Cardiac muscle cell (in vitro differentiated cells and primary cell): ENCODE measurements around the gene ACOXL. TPM values are rescaled to one million over a fixed set of nuclear protein-coding genes. Genes with fewer than 3 reads are reported as not detected.
"Not testable (repeated sequence)": the region's sequence is repeated elsewhere in the genome, so short reads cannot be mapped to it uniquely, and the experiment has no call there.

Source experiments
- DNase-seq, 2 donors: peaks; one replicate each; pipeline versions ENCODE4 v3.0.0 to v3.0.0-alpha.2; 2010 to 2017; ENCODE audit warnings: low read depth in 1 of 2, low spot score in 1 of 2
- H3K27ac ChIP-seq: fragments of 200-600 bp; sonication (generic); 2 replicates; pipeline ENCODE4 v1.5.1; 2016
- H3K27me3 ChIP-seq: fragments of 200-600 bp; sonication (generic); 2 replicates; pipeline ENCODE4 v1.6.0; 2016; ENCODE audit warnings: control low read depth
- H3K36me3 ChIP-seq: fragments of 200-600 bp; sonication (generic); 2 replicates; pipeline ENCODE4 v1.5.1; 2016; ENCODE audit warnings: control low read depth
- H3K4me1 ChIP-seq: fragments of 200-600 bp; sonication (generic); 2 replicates; pipeline ENCODE4 v1.8.1; 2017; ENCODE audit warnings: low read depth, mild to moderate bottlenecking, mixed run types
- H3K4me3 ChIP-seq: fragments of 200-600 bp; sonication (generic); 2 replicates; pipeline ENCODE4 v1.5.1; 2016; ENCODE audit warnings: mild to moderate bottlenecking
- H3K9me3 ChIP-seq: fragments of 200-600 bp; sonication (generic); 2 replicates; pipeline ENCODE4 v1.5.1; 2017; ENCODE audit warnings: low read depth, mild to moderate bottlenecking, control low read depth
- polyA plus RNA-seq: library from polyadenylated mRNA; unstranded; fragments of >200 nt; fragmentation: Nextera tagmentation; extraction: Ambion mirVana; gene quantifications from 2 replicates; pipeline ENCODE4 v1.2.1, GENCODE V29; 2016
- total RNA-seq: library from RNA; depleted of rRNA; stranded (reverse); fragments of >200 nt; gene quantifications from 2 replicates; pipeline ENCODE4 v1.2.3, GENCODE V29; 2016
- TF ChIP-seq, protein P1 (sequence below): IDR thresholded peaks from 2 replicates; pipeline ENCODE4 v1.5.1; 2012; ENCODE audit warnings: low read depth, mild to moderate bottlenecking, low read length

Gene ACOXL
- total RNA-seq, result 1.7 and 2.4 TPM in 2 replicates
- polyA plus RNA-seq, result 0.89 and 4.0 TPM in 2 replicates

DNA sequence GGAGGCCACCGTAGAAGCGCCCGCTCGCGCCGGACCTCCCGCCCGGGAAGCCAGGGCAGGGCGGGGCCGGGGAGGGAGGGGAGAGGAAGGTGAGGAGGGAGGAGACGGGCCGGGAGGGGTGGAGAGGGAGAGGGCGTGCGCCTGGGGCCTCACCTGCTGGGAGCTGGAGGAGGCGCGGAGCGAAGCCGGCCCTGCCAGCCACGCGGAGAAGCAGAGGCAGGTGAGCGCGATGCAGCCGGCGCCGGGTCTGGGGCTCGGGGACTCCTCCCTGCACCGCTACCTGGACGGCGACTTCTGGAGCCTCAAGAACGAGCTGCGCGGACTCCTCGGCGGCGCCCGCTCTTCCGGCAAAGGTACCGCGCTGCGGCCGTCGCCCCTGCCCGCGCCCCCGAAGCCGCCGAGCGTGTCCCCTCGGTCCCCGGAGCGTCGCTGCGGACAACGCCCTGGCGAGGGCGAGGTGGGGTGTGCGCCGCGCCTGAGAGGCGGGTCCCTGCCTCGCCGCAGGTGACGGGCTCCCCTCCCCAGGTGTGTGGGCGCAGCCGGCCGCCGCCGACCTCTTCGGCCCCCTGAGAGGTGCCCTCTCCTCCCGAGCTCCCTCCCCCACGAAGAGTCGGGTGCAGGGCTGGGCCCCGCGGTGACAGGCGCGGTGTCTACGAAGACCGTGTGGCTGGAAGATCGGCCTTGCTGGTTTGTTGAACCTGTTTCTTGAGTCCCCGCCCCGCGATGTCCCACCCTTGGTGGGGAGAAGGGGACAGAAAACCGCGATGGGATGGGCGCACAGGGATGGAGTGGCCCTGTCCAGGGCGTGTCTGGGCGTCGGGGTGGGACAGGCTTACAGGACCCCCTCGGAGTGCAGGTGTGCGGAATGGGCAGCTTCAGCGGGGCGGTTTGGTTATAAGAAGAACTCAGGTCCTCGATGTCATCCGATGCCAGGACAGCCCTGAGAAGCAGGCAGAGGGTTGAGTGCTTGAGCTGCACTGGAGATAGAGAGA, at the start of gene ACOXL:
TSS of gene ACOXL (plus strand) at position 152 of the 992 bp plus-strand sequence. CDS start 35,817 bp downstream, outside the sequence.
- Histone ChIP-seq H3K36me3 (no peaks in the 10 kb centered on the region), H3K9me3 (no peaks in the 10 kb centered on the region), H3K4me3 (peak within 1 kb of the TSS; percentile 52), H3K27me3 (peaks cover 56% of the 10 kb centered on the region), H3K27ac (no peak within 1 kb of the TSS), H3K4me1 (peaks cover 4% of the 10 kb centered on the region)
- TF ChIP-seq, protein P1, sequence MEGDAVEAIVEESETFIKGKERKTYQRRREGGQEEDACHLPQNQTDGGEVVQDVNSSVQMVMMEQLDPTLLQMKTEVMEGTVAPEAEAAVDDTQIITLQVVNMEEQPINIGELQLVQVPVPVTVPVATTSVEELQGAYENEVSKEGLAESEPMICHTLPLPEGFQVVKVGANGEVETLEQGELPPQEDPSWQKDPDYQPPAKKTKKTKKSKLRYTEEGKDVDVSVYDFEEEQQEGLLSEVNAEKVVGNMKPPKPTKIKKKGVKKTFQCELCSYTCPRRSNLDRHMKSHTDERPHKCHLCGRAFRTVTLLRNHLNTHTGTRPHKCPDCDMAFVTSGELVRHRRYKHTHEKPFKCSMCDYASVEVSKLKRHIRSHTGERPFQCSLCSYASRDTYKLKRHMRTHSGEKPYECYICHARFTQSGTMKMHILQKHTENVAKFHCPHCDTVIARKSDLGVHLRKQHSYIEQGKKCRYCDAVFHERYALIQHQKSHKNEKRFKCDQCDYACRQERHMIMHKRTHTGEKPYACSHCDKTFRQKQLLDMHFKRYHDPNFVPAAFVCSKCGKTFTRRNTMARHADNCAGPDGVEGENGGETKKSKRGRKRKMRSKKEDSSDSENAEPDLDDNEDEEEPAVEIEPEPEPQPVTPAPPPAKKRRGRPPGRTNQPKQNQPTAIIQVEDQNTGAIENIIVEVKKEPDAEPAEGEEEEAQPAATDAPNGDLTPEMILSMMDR, result no peak
- no peak for DNase-seq

DNA sequence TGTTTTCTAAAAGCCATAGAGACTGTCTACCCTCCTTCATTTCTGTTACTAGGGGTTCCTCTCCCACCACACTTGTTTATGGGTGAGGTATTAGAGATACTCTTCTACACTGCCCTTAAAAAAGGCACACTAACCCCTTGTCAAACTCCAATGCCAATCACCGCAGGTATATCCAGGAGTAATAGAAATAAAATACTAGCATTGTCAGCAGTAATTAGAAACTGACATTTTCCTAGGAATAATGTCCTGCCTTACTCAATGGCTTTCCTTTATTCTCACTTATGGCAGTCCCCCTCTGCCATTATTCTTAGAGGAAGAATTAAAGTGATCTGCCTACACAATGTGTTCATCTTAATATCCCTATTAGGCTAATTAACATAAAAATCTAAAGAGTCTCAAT, 49.5 kb upstream of the ACOXL start:
- Histone ChIP-seq H3K9me3 (no peaks in the 10 kb centered on the region), H3K4me3 (no peak overlapping the region)
- DNase-seq, result no peak

DNA sequence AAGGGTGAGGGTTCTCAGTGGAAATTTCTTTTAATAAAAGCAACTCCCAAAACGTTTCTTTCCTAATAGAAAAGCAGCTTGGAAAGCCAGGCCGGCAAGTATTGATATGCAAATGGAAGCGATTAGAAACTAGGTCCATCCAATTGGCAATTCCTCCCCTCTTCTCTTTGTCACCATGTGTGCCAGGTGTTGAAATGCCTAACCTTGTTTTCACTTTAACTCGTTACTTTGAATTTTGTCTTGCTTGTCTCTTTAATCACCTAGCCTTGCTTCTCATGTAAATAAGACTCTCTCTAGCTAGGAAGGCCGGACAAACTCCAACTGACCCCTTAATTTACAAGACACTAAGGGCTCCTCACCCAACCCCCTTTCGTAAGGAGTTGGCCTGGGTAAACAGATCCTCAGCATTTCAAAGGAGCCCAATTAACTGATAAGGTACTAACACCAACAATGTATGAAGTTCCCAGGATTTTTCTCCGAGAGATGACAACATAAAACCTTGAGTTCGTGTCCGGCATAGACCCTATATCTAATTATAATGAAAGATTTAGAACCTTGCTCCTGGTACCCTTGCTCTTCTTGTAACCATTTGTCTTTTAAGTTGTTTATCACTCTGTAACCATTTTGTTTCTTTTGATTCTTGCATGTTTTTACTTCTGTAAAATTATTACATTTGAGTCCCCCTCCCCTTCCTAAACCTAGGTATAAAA, 44.4 kb upstream of the ACOXL start:
- not testable (repeated sequence) for H3K9me3 ChIP-seq, H3K27me3 ChIP-seq, H3K27ac ChIP-seq, H3K36me3 ChIP-seq, DNase-seq, H3K4me3 ChIP-seq, H3K4me1 ChIP-seq

More for the DNA sequence above, 49.5 kb upstream of the ACOXL start:
- Histone ChIP-seq H3K4me1 (peaks cover 10% of the 10 kb centered on the region), H3K36me3 (no peaks in the 10 kb centered on the region), H3K27me3 (no peaks in the 10 kb centered on the region), H3K27ac (no peak overlapping the region)
- TF ChIP-seq, protein P1, result no peak

DNA sequence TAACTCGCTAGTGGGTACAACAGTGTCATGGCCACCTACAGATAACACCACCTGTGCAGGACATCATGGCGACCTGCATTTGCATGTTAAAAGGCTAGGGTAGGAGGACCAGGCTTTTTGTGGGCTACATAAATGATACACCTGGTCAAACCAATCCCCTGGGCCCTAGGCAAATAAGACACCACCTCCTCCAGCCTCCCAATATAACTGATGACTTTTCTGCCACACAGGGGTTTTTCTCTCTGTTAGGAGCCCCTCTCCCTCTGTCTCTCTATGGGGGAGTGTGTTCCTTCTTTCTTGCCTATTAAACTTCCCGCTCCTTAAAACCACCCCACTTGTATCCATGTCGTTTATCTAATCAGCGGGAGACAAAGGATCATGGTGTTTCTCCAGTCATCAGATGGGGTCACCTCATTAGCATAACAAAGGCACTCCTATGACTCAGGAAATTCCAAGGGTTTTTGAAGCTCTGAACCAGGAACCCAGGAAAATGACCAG, 43.7 kb upstream of the ACOXL start:
- H3K36me3 ChIP-seq, result no peaks in the 10 kb centered on the region
- TF ChIP-seq, protein P1, result no peak
- no peaks in the 10 kb centered on the region for H3K27me3 ChIP-seq
- H3K4me1 ChIP-seq, result no peaks in the 10 kb centered on the region
- H3K9me3 ChIP-seq, result no peaks in the 10 kb centered on the region
- H3K4me3 ChIP-seq, result no peak overlapping the region
- no peak overlapping the region for H3K27ac ChIP-seq
- DNase-seq, result no peak

DNA sequence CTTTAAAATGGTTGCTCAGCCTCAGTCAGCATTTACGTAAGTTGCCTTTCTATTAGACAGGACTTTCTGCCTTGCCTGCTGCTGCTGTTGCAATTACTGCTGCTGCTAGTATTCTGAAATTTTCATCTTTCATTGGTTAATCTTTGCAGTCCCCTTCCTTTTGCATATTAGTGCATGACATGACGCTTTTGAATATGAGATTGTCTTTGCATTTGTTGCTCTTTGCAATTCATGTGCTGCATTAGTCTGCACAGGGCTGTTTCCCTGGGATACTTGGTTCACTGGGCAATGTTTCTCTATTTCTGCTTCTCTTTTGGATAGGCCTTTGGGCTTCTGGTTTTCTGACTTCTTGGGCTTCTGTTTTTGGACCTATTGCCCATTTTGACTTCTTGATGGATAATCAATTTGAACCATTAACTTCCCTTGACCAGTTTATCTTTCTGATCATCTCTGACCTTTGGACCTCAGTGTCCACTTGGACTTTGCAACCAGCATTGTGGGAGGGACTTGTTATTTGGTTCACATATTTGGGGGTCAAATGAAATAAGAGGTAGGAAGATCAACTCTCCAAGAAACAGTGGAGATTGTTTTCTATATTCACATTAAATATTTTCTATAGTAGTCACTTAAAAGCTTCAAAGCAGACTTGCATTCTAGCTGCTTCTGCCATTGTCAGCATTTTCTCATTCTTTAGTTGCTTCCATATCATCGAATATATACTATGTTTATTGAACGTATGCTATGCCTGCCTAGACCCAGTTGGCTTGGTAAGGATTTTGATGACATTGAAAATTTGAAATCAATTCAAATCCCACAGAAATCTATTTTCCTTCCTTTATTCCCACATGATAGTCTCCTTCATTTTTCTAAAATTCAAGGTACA, 42.0 kb upstream of the ACOXL start:
- no peaks in the 10 kb centered on the region for H3K9me3 ChIP-seq
- TF ChIP-seq, protein P1, result no peak
- H3K27me3 ChIP-seq, result no peaks in the 10 kb centered on the region

More for the DNA sequence above, 42.0 kb upstream of the ACOXL start:
- Histone ChIP-seq H3K36me3 (no peaks in the 10 kb centered on the region), H3K27ac (no peak overlapping the region), H3K4me1 (peaks cover 14% of the 10 kb centered on the region), H3K4me3 (no peak overlapping the region)
- no peak for DNase-seq
